OCI-LY7 (cell line): ENCODE measurements around the gene ACVRL1.

ENCODE experiments used
- CTCF ChIP-seq: fragments of 200-600 bp; sonication (generic); conservative IDR thresholded peaks from 2 replicates; pipeline ENCODE4 v1.5.1; 2014; ENCODE audit warnings: mild to moderate bottlenecking, antibody characterized with exemption, low read length, moderate library complexity, mixed read lengths
- EZH2phosphoT487 ChIP-seq: fragments of 200-600 bp; sonication (generic); IDR thresholded peaks from 2 replicates; pipeline ENCODE4 v1.6.1; 2018; ENCODE audit warnings: low read depth, borderline replicate concordance, mild to moderate bottlenecking, mixed run types, antibody characterized with exemption, low read length, moderate library complexity, mixed read lengths

- TF ChIP-seq CTCF (peak; percentile 54), EZH2phosphoT487 (no peak)
Observed at GRCh38 chr12:51889216-51890132, 17.8 kb upstream of the ACVRL1 start.
